Measurements from ENCODE around the gene PRPSAP2.
A peak's percentile ranks its signal among the peaks of the same experiment; 100 is the strongest.
"Not testable (repeated sequence)": the region's sequence is repeated elsewhere in the genome, so short reads cannot be mapped to it uniquely, and the experiment has no call there.

PRPSAP2 gene

GRCh38 chr17:18946536-18946935, 88.6 kb downstream of the PRPSAP2 start:
- DNase-seq = no peak

GRCh38 chr17:18947866-18948265, 89.9 kb downstream of the PRPSAP2 start:
- no peak for DNase-seq

- no peak for DNase-seq
Observed at GRCh38 chr17:18948476-18949006, 90.6 kb downstream of the PRPSAP2 start.

DNA sequence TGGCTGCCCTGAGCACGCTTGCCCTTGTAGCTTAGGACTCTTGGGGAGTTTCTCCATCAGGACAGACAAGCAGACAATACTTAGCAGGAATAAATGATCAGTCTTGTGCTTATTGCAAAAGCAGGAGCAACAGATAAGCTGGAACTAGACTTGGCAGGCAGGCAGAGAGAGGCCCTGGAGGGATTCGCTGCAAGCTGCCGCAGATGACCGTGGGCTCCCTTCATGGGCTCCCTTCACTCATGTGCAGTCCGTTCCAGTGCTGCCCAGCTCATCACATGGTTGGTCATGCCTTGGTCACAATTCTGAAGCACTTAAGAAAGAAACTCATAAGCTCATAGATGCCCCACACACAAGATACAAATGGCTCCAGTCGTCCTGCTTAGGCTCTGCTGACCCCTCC, 91.6 kb downstream of the PRPSAP2 start:
- no peak for DNase-seq

GRCh38 chr17:18950346-18950745, 92.4 kb downstream of the PRPSAP2 start:
- DNase-seq = peak in 1 of 3 donors; percentile 17

DNA sequence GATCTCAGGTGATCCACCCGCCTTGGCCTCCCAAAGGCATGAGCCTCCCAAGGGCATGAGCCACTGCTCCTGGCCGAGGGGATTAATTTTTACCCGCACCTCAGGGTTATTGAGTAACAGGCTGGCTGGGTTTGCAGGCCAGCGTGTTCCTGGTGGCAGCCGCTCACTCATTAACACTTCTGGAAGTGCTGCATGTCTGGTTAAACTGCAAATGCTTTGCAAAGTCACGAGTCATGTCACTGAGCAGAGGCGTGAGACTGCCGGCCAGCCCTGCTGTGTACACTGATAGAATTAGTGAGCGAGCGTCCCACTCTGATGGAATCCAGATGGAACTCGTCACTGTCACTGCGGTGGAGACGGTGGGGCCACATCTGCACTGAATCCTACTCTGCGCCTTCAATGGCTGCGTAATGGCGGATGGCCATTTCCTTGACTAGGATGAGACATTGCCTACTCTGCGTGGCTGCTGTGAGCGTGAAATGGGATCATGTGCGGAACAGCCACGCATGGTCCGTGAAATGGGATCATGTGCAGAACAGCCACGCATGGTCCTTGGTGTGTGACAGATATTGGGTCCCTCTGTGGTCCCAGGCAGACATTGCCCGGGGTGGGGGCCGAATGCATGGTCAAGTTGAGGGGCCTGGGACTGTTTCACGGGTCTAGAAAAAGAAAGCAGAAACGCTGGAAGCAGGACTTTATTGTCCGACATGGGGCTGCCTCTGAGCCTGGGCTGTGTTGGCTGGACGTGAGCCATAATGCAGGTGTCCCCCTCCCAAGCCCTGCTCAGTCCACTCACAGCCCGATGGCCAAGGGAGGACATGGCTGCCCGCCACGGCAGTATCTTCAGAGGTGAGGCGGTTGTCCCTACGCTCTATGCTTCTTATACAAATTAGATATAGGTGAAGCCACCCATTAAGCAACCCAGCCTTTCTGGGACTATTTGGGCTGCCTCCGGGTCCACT, 93.3 kb downstream of the PRPSAP2 start:
- no peak for DNase-seq

GRCh38 chr17:18951941-18952842, 94.3 kb downstream of the PRPSAP2 start, which contains the start of gene SLC5A10:
Gene SLC5A10 (plus strand): TSS chr17:18952165. CDS start chr17:18952206, 41 bp downstream.
- DNase-seq = no peak

GRCh38 chr17:18953231-18953728, 95.3 kb downstream of the PRPSAP2 start:
- DNase-seq = no peak

GRCh38 chr17:18954321-18954720, 96.4 kb downstream of the PRPSAP2 start:
- no peak for DNase-seq

DNA sequence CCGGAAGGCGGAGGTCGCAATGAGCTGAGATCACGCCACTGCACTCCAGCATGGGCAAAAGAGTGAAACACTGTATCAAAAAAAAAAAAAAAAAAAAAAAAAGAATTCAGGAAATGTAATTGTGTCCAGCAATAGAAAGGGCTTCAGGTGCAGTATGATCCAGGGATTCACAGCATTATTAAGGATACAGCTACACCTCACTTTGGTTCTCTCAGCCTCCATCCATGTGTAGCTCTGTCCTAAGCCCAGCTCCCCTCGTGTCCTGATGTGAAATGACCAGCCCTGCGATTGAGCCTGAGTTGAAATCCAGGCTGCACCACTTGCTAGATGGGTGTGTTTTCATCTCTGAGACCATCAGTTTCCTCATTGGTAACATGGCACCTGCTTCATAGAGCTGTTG, 97.1 kb downstream of the PRPSAP2 start:
- DNase-seq = no peak

DNA sequence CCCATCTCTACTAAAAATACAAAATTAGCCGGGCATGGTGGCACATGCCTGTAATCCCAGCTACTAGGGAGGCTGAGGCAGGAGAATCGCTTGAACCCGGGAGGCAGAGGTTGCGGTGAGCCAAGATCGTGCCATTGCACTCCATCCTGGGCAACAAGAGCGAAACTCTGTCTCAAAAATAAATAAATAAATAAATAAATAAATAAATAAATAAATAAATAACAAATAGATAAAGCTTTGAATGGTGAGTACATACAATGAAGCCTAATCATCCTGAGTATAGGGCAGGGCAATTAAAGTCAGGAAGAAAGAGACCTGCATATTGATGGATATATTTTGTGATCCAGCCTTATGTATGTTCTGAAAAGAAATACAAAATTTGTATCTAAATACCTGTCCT, 98.1 kb downstream of the PRPSAP2 start:
- DNase-seq = not testable (repeated sequence)

DNA sequence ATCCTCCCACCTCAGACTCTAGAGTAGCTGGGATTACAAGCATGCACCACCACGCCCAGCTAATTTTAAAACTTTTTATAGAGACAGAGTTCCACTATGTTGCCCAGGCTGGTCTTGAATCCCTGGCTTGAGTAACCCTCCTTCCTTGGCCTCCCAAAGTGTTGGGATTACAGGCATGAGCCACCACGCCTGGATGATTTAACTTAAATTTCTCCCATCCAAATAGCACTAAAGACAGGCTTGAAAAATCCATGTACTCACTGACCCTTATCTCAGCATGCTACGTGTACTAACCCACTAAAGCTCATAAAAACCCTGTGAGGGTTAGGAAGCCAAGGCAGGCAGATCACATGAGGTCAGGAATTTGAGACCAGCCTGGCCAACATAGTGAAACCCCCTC, 98.7 kb downstream of the PRPSAP2 start:
- no peak for DNase-seq

- DNase-seq = no peak
Observed at GRCh38 chr17:18957831-18958230, 99.9 kb downstream of the PRPSAP2 start.

DNA sequence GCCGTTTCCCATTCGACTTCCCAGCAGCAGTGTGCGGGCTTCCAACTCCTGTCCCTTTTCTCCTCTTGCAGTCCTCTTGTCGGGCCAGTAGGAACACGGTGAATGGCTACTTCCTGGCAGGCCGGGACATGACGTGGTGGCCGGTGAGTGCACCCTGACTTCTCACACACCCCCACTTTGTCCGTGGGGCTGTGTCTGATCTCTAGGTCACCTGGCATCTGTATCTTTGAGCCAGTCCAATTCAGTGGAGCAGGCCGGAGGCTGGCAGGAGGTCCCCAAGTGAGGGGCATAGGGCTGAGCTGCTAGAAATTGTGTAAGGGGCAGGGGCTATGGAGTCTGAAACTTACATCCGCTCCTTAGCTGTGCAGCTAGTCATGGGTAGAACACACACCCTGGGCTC, 100.7 kb downstream of the PRPSAP2 start:
- no peak for DNase-seq

DNA sequence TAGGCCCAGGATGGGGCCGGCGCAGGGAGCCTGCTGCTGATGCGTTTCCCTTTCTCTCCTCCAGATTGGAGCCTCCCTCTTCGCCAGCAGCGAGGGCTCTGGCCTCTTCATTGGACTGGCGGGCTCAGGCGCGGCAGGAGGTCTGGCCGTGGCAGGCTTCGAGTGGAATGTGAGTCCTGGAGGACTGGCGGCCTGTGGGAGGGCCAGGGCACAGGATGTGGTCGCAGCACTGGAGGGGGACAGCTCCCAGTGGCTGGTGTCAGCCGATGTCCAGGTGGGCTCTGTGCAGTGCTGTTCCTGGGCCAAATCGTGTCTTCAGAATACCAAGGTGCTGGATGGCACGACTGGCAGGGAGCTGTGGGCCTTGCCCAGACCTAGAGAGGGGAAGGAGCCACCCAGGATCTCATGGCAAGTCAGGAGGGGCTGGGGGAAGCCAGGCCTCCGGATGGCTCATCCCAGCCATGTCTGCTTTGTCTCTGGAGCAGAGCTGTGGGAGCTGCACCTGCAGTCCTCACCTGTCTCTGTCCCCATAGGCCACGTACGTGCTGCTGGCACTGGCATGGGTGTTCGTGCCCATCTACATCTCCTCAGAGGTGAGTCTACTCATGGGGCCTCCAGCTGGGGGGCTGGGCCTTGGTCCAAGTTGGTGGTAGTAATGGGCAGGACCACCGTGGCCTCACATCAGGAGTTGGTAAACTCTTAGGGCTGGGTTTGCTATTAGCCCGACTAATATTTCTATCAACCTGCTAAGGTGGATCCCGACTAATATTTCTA, 101.3 kb downstream of the PRPSAP2 start:
- no peak for DNase-seq

GRCh38 chr17:18959845-18960240, 101.9 kb downstream of the PRPSAP2 start:
- no peak for DNase-seq

- no peak for DNase-seq
Observed at GRCh38 chr17:18960241-18960665, 102.3 kb downstream of the PRPSAP2 start.

GRCh38 chr17:18960803-18961511, 103.0 kb downstream of the PRPSAP2 start:
- peak; percentile 83 to 94 (median 90) for DNase-seq

DNA sequence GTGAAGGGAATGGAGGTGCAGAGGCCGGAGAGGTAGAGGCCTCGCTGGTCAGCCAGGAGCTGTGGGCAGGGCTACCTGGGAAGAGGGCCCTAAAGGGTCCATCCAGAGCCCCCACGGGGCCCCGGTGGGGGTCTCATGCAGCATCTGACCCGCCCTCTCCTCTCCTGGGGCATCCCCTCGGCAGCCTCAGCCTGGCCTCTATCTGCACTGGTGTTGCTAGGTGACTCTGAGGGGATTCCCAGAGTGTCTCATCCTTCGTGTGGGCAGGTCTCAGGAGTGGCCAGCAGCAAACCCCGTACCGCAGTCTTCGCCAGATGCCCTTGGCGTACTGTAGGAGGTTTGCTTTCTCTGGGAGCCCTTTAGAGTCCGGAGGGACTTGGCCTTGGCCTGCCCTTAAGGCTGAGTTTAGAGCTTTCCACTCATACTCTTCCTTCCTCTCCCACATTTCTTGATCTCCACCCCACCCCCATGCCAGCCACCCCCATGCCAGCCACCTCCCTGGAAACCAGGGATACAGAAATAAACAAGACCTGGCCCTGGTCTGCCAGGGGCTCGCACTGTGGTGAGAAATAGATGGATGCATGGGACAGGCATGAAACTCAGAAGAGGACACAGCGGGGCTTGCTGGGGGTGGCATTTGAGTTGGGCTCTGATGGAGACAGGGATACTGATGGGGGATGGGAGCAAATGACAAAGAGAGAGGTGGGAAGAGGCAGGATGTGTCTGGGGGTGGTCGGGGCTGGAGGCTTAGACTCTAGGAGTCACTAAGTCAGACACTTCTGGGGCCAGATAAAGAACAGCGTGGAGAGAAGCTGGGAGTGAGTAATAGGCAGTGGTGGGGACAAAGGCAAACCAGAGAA, 103.9 kb downstream of the PRPSAP2 start:
- peak; percentile 60 to 71 (median 68) for DNase-seq

- no peak for DNase-seq
Observed at GRCh38 chr17:18962494-18962815, 104.5 kb downstream of the PRPSAP2 start.

All from suppressor macrophage treated with lipopolysaccharide for 1 hour (primary cell).